ENCODE data around the gene CCDC57.
"Not testable (repeated sequence)": the region's sequence is repeated elsewhere in the genome, so short reads cannot be mapped to it uniquely, and the experiment has no call there.

Gene CCDC57

GRCh38 chr17:82177276-82177675 lies 35.4 kb downstream of the CCDC57 start:
- no peak for DNase-seq (ENCODE audit: low read depth in 3 of 3)

GRCh38 chr17:82175951-82176350 lies 36.7 kb downstream of the CCDC57 start:
- DNase-seq (ENCODE audit: low read depth in 3 of 3): no peak

GRCh38 chr17:82175201-82175600 lies 37.4 kb downstream of the CCDC57 start:
- no peak for DNase-seq (ENCODE audit: low read depth in 3 of 3)

DNA sequence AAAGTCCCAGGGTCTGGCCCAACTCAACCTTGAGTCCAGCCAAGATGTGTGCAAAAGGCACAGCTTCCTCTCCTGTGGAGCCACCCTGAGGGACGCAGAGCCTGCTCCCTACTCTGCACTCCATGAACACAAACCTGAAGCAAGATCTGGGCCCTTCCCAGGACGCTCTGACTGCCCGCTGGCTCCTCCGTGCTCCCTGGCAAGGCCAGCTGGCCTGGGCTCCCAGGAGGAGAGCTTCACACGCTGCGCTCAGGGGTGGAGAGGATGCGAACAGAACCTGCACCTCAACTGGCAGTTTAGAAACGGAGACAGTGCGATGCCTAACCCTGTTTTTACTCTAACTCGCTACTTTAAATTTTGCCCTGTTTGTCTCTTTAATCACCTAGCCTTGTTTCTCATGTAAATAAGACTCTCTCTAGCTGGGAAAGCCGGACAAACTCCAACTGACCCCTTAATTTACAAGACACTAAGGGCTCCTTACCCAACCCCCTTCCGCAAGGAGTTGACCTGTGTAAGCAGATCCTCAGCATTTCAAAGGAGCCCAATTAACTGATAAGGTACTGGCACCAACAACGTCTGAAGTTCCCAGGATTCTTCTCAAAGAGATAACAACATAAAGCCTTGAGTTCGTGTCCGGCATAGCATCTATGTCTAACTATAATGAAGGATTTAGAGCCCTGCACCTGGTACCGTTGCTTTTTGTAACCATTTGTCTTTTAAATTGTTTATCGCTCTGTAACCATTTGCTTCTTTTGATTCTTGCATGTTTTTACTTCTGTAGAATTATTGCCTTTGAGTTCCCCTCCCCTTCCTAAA lies 38.4 kb downstream of the CCDC57 start:
- not testable (repeated sequence) for DNase-seq (ENCODE audit: low read depth in 3 of 3)

- DNase-seq (ENCODE audit: low read depth in 3 of 3): no peak
Measured at GRCh38 chr17:82173351-82174041, 39.1 kb downstream of the CCDC57 start.

DNA sequence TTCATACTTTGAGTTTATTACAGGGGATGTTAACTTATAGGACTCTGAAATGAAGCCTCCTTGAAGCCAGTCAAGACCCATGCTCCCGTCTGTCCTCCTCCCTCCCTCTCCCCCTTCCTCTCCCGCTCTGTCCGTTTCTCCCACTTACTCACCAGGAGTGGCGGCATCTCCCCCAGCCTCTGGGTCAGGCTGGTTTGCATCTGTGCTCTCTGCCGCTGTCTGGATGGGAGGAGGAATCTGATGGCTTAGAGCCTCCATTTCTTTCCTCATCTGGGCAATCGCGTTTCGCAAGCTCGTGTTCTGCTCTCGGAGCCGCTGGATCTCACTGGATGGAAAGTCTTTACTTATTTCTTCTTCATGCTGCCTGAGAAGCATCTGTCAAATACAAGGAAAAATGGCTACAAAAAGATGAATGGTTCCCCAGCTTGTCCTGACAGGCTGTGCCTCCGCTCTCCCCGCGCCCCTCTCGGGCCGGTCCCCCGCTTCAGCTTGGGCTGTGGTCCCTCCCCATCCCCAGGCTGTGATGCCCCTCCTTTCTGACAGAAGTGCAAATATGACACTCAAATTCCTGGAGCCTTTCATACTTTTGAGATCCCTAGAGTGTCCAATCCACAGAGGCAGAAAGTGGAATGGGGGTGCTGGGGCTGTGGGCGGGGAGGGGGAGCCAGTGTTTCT lies 40.0 kb downstream of the CCDC57 start:
- DNase-seq (ENCODE audit: low read depth in 3 of 3): no peak

GRCh38 chr17:82171750-82172375 lies 40.8 kb downstream of the CCDC57 start:
- DNase-seq (ENCODE audit: low read depth in 3 of 3): no peak

GRCh38 chr17:82170412-82170961 lies 42.2 kb downstream of the CCDC57 start:
- DNase-seq (ENCODE audit: low read depth in 3 of 3): no peak

- DNase-seq (ENCODE audit: low read depth in 3 of 3): no peak
Measured at GRCh38 chr17:82168568-82168967, 44.1 kb downstream of the CCDC57 start.

DNA sequence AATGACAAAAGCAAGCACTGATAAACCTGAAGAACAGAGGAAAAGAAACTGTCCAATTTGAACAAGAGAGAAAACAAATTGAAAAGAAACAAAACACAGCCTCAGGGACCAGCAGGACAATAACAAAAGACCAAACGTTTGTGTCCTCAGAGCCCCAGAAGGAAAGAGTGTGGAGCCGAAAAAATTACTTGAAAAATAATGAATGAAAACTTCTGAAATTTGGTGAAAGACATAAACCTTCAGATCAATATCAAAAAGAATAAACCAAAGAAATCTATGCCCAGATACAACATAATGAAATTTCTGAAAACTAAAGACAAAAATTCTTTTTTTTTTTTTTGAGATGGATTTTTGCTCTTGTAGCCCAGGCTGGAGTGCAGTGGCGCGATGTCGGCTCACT lies 45.6 kb downstream of the CCDC57 start:
- no peak for DNase-seq (ENCODE audit: low read depth in 3 of 3)

- no peak for DNase-seq (ENCODE audit: low read depth in 3 of 3)
Measured at GRCh38 chr17:82164853-82165252, 47.8 kb downstream of the CCDC57 start.

- no peak for DNase-seq (ENCODE audit: low read depth in 3 of 3)
Measured at GRCh38 chr17:82161216-82161615, 51.4 kb downstream of the CCDC57 start.

DNA sequence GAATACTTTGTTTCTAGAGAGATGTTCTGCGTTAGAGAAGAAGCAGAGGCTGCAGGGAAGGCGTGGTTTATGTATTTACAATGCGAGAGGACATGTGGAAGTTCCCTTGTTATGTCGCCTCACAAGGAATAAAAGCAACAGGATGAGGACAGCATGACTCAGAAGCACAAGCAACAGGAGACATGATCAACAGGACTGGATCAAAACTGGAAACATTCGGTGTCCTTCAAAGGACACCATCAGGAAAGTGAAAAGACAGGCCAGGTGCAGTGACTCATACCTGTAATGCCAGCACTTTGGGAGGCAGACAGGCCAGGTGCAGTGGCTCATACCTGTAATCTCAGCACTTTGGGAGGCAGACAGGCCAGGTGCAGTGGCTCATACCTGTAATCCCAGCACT lies 52.6 kb downstream of the CCDC57 start:
- no peak for DNase-seq (ENCODE audit: low read depth in 3 of 3)

DNA sequence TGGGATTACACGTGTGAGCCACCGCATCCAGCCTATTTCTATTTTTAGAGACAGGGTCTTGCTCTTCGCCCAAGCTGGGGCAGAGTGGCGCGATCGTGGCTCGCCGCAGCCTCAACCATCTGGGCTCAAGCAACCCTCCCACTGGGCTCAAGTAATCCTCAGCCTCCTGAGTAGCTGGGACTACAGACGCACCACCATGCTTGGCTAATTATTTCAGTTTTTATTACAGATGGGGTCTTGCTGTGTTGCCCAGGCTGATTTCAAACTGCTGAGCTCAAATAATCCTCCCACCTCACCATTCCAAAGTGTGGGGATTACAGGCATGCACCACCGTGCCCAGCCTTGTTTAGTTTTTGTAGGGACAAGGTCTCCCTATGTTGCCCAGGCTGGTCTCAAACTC lies 53.8 kb downstream of the CCDC57 start:
- no peak for DNase-seq (ENCODE audit: low read depth in 3 of 3)

DNA sequence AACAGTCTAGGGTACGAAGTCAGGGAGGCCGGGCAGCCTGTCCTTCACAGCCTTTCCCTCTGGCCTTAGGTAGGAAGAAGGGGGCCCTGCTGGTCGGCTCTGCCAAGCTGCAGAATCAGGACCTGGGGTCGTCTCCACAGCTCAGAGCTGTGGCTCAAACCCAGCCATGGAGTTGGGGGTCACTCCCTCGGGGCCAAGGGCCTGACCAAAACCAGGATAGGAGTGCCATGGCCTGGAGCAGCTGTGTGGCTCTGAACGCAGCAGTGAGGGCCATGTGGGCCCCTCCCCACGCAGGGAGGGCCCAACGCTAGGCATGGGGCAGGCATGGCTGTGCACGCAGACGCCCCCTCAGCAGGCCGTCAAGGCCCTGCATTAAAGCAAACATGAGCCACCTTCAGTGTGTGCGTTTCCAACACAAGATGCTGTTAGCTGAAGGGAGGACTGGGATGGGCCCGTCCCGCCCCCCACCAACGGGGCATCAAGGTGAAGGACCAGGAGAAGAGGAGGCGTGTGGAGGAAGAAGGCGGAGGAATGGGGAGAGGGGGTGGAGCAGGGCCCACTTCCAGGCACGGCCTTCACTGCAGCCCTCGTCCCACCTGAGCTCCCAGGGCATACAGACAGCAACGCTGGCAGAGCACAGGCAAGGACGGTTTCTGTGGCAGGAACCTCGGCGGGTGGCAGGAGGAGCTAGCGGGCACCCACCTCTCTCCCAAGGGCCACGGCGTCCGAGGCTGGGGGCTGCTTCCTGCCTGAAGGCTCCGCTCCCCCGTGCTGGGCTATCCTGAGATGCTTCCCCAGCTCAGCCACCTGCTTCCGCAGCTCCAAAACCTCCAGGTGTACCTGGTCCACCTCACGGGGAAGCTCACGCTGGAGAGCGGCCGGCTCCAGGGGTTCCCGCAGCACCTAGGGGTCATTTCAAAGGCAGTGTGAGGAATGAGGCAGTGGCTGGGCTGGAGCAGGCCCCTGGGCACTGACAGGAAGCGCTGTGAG lies 55.3 kb downstream of the CCDC57 start:
- DNase-seq (ENCODE audit: low read depth in 3 of 3): no peak

DNA sequence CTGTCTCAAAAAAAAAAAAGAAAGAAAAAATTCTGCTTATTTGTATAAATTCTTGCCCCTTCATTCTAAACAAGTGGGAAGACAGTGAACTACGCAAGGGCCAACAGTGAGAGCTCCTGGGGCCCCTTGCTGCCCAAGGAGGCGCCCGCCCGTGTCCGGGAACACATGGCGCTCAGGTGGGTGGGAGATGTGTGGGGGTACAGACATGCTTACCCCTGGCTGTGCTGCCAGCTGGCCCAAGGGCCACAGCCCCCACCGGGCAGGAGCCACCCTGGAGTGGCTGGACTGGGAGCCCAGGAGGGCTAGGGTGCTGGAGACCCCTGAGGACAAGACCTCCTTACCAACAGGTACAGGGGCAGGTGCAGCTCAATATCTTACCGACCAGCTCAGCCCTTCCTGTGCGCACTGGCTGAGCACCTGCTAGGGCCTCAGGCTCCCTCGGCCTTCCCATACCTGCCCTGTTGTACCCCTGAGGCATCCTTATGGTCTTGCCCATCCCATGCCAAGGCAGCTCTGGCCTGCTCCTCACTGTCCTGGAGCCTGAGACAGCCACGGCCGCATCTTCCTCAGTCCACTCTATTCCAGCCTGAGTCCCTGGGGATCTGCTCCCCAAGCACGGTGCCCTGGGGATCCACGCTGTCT lies 56.2 kb downstream of the CCDC57 start:
- no peak for DNase-seq (ENCODE audit: low read depth in 3 of 3)

DNA sequence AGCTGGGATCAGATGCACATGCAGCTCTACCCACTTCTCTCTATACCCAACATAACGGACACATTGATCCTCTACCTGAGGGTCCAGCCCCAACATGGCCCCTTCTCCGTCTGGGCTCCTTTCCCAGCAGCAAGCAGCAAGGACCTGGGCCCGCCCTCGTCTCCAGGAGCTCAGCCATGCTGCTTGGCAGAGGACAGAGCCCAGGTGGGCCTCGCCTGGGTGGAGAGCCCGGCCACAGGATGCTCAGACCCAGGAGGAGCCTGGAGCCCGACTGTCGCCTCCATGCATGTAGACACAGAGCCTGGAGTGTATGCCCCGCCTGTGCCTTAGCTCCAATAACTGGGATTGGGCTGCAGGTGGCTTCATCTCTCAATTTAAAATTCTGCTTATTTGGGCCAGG lies 57.0 kb downstream of the CCDC57 start:
- no peak for DNase-seq (ENCODE audit: low read depth in 3 of 3)

DNA sequence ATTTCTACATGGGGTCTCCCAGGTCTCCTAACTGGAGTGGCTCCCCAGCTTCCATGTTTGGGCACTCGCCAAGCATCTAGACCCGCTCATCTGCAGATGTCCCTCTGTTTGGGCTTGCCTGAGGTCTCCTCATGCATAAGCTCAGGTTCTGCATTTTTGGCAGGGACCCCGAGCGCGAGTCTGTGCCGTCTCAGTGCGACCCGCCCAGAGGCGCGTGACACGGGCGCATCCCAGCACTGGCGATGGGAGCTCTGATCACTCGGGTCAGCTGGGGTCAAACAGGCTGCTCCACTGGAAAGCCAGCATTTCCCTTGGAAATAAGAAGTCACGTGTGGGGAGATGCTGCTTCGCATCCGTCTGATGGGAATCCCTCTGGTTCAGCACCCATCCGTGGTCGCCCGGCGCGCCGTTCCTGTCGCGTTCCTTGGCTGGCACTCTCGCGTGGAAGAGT lies 57.7 kb downstream of the CCDC57 start:
- no peak for DNase-seq (ENCODE audit: low read depth in 3 of 3)

GRCh38 chr17:82153745-82154375 lies 58.8 kb downstream of the CCDC57 start:
- peak; percentile 63 to 76 (median 70) for DNase-seq (ENCODE audit: low read depth in 3 of 3)

DNA sequence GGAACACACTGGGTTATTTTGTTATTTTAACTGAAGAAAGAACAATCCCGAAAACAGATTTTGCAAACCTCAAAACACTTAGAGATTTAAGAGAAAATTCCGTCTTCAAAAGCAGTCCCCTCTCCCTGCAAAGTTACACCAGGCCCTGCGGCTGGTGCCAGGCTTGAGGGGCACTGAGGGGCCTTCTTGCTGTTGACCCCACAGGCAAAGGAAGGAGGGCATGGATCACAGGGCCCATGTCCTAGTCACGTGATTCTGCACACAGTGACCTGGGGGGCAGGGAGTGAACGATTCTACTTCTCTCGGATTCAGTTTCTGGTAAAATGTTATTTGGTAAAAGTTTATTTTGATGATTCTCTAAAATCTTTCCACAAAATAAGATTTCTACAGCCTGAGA lies 59.3 kb downstream of the CCDC57 start:
- DNase-seq (ENCODE audit: low read depth in 3 of 3): no peak

All from stimulated activated CD4-positive, alpha-beta T cell treated with anti-CD3 and anti-CD28 coated beads, TNF-alpha, amount 100 ng/mL, for 24 hours (primary cell).